SKM-1 (cell line): ENCODE results near the gene BCAS3.

ENCODE experiments used
- DNase-seq: peaks from one replicate; lab custom pipeline; 2025; ENCODE audit not compliant: unreplicated experiment; lab: John Stamatoyannopoulos, UW

Gene BCAS3

DNA sequence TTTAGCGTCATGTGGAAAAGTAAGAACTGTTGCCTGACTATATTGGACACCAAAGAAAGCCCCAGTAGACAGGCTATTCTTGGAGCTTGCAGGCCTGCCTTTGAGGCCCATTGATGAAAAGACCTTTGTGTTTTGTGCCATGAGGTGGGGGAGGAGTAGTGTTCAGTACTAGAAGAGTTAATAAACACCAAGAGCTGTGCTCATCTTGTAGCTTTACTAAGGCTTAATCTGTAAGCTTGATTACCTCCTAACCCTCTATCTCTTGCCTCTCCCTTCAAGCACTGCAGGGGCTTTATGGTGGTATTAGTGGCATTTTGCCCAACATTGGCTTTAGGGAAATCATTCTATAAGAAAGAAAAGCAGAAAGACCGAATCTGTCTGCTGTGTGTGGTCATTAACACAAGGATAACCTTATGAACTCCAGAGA, 501.7 kb downstream of the BCAS3 start:
- no peak for DNase-seq

- DNase-seq: no peak
Observed at GRCh38 chr17:61183793-61184192, 506.1 kb downstream of the BCAS3 start.

- DNase-seq: no peak
Observed at GRCh38 chr17:61185385-61185784, 507.7 kb downstream of the BCAS3 start.

DNA sequence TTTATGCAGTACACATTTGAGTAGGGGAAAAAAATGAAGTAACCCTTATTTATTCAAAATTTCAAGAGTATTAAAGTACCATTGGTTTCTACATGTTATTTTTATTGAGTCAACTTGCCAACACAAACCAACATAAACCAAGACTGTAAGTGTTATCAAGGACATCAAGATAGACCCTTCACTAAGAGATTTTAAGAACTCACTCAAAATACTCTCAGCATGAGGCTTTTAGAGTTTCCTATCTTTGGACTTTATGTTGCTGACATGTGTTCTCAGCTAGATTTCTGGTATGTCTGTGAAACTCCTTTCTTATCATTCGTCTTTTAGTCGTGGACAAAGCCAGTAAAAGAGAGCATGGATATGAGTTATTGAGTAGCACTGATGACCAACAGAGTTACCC, 509.4 kb downstream of the BCAS3 start:
- DNase-seq: no peak

DNA sequence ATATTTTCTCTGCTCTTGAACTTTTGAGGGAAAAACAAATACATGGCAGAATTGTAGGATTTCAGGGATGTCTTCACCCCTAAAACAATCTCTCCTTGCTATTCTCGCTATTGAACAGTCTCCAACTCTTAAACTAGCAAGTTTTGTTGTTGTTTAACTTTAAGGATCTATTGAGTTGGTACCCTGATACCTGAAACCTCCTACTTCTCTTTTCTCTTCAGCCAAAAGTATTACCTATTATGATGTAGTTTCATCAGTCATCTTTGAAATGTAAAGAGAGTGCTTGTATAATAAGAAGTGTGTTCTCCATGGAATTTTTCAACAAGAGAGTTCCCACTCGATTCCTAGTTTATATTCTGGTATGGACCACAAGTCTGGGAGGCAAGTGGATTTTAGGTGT, 510.4 kb downstream of the BCAS3 start:
- no peak for DNase-seq

DNA sequence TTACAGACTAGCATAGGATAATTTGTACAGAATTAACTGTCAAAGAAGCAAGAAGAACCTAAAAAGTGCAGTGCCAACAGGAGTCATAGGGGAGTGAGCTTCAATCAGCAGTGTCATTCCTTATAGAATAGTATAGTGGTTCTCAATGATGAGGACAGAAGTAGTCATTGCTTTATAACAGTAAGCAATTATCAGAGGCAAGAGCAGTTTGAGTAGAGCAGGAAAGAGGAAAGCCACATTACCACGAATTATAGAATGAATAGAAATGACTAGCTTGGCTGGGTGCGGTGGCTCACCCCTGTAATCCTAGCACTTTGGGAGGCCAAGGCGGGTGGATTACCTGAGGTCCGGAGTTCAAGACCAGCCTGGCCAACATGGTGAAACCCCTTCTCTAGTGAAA, 512.3 kb downstream of the BCAS3 start:
- no peak for DNase-seq

DNA sequence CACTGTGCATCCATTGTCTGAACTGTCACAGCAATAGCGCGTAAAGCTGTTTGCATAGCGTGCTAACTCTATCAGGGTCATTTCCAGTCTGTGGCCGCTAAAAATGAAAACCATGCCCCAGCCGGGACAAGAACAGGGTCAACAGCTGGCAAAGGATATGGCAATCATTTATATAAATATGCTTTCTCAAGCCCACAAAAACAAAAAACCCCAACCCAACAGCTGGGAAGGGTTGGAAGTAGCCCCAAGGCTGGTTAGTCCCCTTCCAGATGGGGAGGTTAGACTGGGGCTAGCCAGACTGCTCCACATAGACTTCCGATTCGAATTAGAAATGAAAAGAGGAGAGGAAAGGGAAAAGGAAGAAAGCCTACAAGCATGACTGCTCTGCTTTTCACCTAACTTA, 518.7 kb downstream of the BCAS3 start:
- no peak for DNase-seq

- no peak for DNase-seq
Observed at GRCh38 chr17:61196799-61197198, 519.1 kb downstream of the BCAS3 start.

GRCh38 chr17:61199431-61200338, 522.0 kb downstream of the BCAS3 start:
- no peak for DNase-seq

DNA sequence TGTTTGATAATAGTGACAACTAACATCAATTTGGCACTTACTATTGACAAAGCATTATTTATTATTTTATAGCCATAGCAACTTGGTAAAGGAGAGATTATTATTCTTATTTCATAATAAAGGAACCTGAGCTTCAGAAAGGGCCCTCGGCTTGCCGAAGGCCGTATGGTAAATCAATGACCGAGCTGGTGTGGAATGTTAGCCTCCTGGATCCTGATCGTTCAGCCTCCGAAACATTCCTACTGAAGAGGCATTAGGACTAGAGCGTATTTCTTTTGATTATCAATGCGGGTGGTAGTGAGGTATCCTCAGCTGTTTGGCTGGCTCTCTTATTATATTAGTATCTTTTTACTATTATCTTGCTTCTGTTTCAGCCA, 522.7 kb downstream of the BCAS3 start:
- DNase-seq: no peak

DNA sequence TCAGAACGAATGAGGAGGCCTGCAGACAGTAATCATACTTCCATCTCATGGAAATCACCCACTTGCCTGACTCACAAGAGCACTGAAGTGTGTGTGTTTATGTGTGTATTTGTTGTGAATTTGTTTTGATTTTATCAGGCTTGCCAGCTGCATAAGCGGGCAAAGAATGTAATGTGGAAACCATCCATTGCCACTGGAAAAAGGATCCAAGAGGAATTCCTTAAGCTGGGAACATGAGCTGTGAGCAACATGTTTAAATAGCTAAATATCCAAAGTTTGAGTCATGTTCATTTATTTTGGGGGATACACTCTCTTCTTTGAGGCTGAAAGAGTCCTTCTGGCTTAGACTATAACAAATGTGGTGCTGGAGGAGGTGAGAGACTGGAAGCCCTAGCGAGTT, 523.6 kb downstream of the BCAS3 start:
- no peak for DNase-seq

DNA sequence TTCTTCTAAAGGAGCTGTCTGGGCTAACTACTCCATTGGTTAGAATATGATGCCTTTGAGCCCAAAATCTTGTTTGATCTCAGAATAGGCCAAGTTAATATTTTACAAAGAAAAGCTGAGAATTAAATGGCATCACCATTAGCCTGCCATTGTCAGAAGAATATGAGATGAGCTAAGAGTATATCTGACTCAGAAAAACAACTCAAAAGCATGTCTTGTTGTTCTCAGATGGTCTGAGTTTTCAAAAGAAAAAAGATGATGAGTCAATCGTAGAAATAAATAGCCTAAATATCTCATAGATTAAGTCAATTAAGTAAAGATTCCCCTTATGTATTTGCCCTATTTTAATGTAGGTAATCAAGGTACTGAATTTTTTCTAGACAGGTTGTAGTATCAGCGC, 524.9 kb downstream of the BCAS3 start:
- DNase-seq: no peak

- no peak for DNase-seq
Observed at GRCh38 chr17:61203671-61204131, 526.0 kb downstream of the BCAS3 start.

- DNase-seq: no peak
Observed at GRCh38 chr17:61204456-61204855, 526.8 kb downstream of the BCAS3 start.

- no peak for DNase-seq
Observed at GRCh38 chr17:61205401-61205800, 527.8 kb downstream of the BCAS3 start.

DNA sequence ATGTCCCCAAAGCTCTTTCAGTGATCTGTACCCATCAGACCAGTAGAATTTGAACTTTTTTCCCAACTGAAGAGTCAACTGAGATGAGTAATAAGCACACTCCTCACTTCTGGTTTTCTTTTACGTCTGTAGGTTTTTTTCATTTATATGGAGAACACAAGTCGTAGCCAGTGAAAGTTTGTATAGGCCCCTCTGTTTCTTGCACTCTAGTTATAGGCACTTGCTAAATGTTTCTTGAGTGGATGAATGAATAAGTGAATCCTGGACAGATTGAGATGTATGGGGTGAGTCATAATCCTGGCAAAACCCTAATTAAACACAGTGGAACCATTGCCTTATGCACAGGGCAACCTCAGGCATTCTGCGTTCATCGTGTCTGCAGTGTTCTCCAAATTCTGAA, 528.3 kb downstream of the BCAS3 start:
- no peak for DNase-seq

GRCh38 chr17:61206922-61207321, 529.3 kb downstream of the BCAS3 start:
- no peak for DNase-seq

GRCh38 chr17:61208301-61209105, 530.9 kb downstream of the BCAS3 start:
- no peak for DNase-seq

DNA sequence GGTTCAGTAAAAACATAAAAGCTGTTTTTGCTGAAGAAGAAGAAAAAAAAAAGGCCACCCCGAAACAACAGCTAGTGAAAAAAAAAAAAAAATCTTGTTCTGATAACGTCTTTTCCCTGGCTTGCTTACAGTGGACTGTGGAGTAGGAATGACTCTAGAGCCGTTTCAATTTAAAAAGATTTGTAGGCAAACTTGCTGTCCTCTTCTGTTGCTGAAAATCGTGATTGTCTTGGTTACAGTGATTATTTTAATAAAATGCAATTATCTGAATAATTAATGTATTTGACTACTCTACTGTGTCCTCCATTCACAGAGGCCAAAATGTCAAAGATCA, 531.4 kb downstream of the BCAS3 start:
- DNase-seq: no peak

GRCh38 chr17:61209525-61209924, 531.9 kb downstream of the BCAS3 start:
- DNase-seq: no peak

- DNase-seq: no peak
Observed at GRCh38 chr17:61211236-61211635, 533.6 kb downstream of the BCAS3 start.

DNA sequence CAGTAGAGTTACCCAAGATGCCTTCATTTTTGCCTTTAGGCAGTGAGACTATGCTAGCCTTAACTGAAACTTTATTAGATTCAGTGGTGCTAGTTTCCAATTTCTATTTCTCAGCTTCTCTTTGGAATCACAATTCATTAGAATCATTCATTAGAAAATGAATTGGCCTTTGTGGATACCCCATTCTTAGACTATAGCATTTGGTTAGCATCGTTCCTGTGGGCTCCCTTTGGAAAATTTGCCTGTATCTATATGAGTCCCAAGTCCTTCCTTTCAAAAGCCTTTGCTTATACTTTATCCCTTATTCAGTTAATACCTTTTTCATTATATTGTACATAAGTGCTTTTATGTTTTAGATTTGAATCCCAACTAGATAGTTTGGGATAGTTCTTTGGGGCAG, 535.0 kb downstream of the BCAS3 start:
- DNase-seq: no peak
